Endothelial cell of umbilical vein (primary cell): ENCODE results near the gene PPIE. TPM values are rescaled to one million over a fixed set of nuclear protein-coding genes. Genes with fewer than 3 reads are reported as not detected.
"Not testable (repeated sequence)": the region's sequence is repeated elsewhere in the genome, so short reads cannot be mapped to it uniquely, and the experiment has no call there.

ENCODE experiments used
- BruUV-seq: library from RNA; stranded (reverse); fragments of 400-500 nt; replicated peaks from 2 replicates; lab custom pipeline; 2021; lab: Mats Ljungman, UMichigan
- CTCF ChIA-PET: fragments of 300-600, 350-600 bp; sonication (Branson Sonifier 250); formaldehyde crosslinking; loops from one replicate; lab custom pipeline; 2021; ENCODE audit warnings: antibody characterized with exemption, inconsistent platforms; lab: Charles Lee
- POLR2A ChIA-PET: fragments of 300-600, 350-600 bp; sonication (Branson Sonifier 250); formaldehyde crosslinking; loops from one replicate; lab custom pipeline; 2021; ENCODE audit warnings: antibody characterized with exemption, inconsistent platforms; lab: Charles Lee
- DNase-seq: peaks from one replicate; pipeline ENCODE4 v3.0.0-alpha.2; 2011; ENCODE audit warnings: low read depth, low spot score
- FAIRE-seq: peaks from 2 replicates; lab custom pipeline; 2011; peaks lifted over from hg19 to GRCh38; lab: Jason Lieb, UNC
- H2AFZ ChIP-seq: 2 replicates; pipeline ENCODE4 v1.6.0; 2012; ENCODE audit warnings: low read depth, low read length, control low read depth, inconsistent platforms
- H3K27ac ChIP-seq: 2 replicates; pipeline ENCODE4 v1.5.1; 2011; ENCODE audit warnings: low read depth, mild to moderate bottlenecking, control low read depth, low read length, moderate library complexity; ENCODE audit not compliant: insufficient read depth
- H3K27me3 ChIP-seq, 2 experiments: 2 replicates each; pipeline versions ENCODE4 v1.6.0 to v1.6.1; 2011; ENCODE audit warnings: low read length in 2 of 2, mixed read lengths in 1 of 2; ENCODE audit not compliant: control insufficient read depth in 2 of 2, insufficient read depth in 2 of 2
- H3K36me3 ChIP-seq, 2 experiments: 2 replicates in 1 of 2; 3 replicates in 1 of 2; pipeline ENCODE4 v1.5.1; 2011; ENCODE audit warnings: low read length in 2 of 2, mild to moderate bottlenecking in 1 of 2, moderate library complexity in 1 of 2; ENCODE audit not compliant: control insufficient read depth in 2 of 2, insufficient read depth in 2 of 2; ENCODE audit errors: extremely low read depth in 1 of 2
- H3K4me1 ChIP-seq: 3 replicates; pipeline ENCODE4 v1.5.1; 2011; ENCODE audit warnings: mild to moderate bottlenecking, low read length; ENCODE audit not compliant: control insufficient read depth, insufficient read depth; ENCODE audit errors: extremely low read depth
- H3K4me2 ChIP-seq: 2 replicates; pipeline ENCODE4 v1.6.1; 2011; ENCODE audit warnings: low read length, control low read depth, mixed read lengths; ENCODE audit not compliant: insufficient read depth
- H3K4me3 ChIP-seq, 3 experiments: fragments of 200-600 bp in 1 of 3; sonication (generic), shearing (Covaris generic) in 1 of 3; replicated peaks in 1 of 3; 2 replicates each; pipeline ENCODE4 v1.5.1; 2011 to 2016; ENCODE audit warnings: control low read depth in 3 of 3, low read length in 3 of 3, mild to moderate bottlenecking in 2 of 3, inconsistent platforms in 1 of 3, low read depth in 1 of 3, moderate library complexity in 1 of 3; ENCODE audit not compliant: insufficient read depth in 1 of 3
- H3K79me2 ChIP-seq: 2 replicates; pipeline ENCODE4 v1.6.0; 2012; ENCODE audit warnings: low read length, inconsistent platforms; ENCODE audit not compliant: control insufficient read depth, insufficient read depth
- H3K9ac ChIP-seq: replicated peaks from 2 replicates; pipeline ENCODE3; 2011; ENCODE audit warnings: low read length, control low read depth; ENCODE audit not compliant: insufficient read depth; ENCODE audit errors: extremely low read depth
- H3K9me1 ChIP-seq: replicated peaks from 3 replicates; pipeline ENCODE4 v1.6.0; 2011; ENCODE audit warnings: mild to moderate bottlenecking, low read length; ENCODE audit not compliant: control insufficient read depth, insufficient read depth; ENCODE audit errors: extremely low read depth
- H3K9me3 ChIP-seq: replicated peaks from 2 replicates; pipeline ENCODE4 v1.5.1; 2012; ENCODE audit warnings: low read length, inconsistent platforms; ENCODE audit not compliant: control insufficient read depth, insufficient read depth
- H4K20me1 ChIP-seq: replicated peaks from 2 replicates; pipeline ENCODE3; 2011; ENCODE audit warnings: mild to moderate bottlenecking, low read length; ENCODE audit not compliant: control insufficient read depth, insufficient read depth; ENCODE audit errors: extremely low read depth
- dilution Hi-C: fragments of 300-500 bp; cut with MboI; formaldehyde crosslinking; loops from one replicate; pipeline ENCODE4 v1.15.0; 2019; ENCODE audit warnings: low sequenced_read_pairs; ENCODE audit not compliant: extremely low pct_ligation_motif_present
- intact Hi-C: fragments of 100-400 bp; cut with micrococcal nuclease; formaldehyde crosslinking; loops from one replicate; pipeline ENCODE4 v1.10.0; 2022
- polyA plus RNA-seq, 4 experiments: library from polyadenylated mRNA; depleted of rRNA in 3 of 4; stranded (reverse) in 3 of 4; unstranded in 1 of 4; fragments of >200 nt; gene quantifications; 2 replicates each; pipeline versions ENCODE4 v1.2.1 to v1.2.3, GENCODE V29; 2011 to 2012; ENCODE audit warnings: missing spikeins in 1 of 4
- total RNA-seq: library from RNA; stranded (reverse); gene quantifications from 2 replicates; pipeline ENCODE4 v1.2.3, GENCODE V29; 2021

Gene PPIE
- total and polyA plus RNA-seq, 2 donors (not counting 3 experiments of a cell fraction or from before 2014, with no cell fraction given) = 44.4 to 74.9 TPM

- CTCF ChIA-PET, H3K79me2 ChIP-seq, H3K27ac ChIP-seq, BruUV-seq, DNase-seq, H3K4me1 ChIP-seq, dilution Hi-C loops, H3K27me3 ChIP-seq, H3K9me1 ChIP-seq, H3K9me3 ChIP-seq, H4K20me1 ChIP-seq, FAIRE-seq, POLR2A ChIA-PET, H3K9ac ChIP-seq, intact Hi-C loops, H3K36me3 ChIP-seq: not testable (repeated sequence)
- peak within 1 kb of the TSS; percentile 82 for H2AFZ ChIP-seq
- H3K4me3 ChIP-seq = peak within 1 kb of the TSS in 2 of 3 experiments; percentile 21 to 36
- H3K4me2 ChIP-seq = peak within 1 kb of the TSS; percentile 47
These were observed 32.4 kb downstream of the PPIE start, which contains the start of gene OXCT2 for GRCh38 chr1:39771022-39771532. Gene OXCT2 (minus strand): TSS chr1:39771348. CDS start chr1:39771255, 93 bp downstream.

- H4K20me1 ChIP-seq, H3K4me1 ChIP-seq, H3K27me3 ChIP-seq, dilution Hi-C loops, H3K9me1 ChIP-seq, H3K9ac ChIP-seq, H3K36me3 ChIP-seq, DNase-seq, H3K79me2 ChIP-seq, BruUV-seq, POLR2A ChIA-PET, H2AFZ ChIP-seq, intact Hi-C loops, H3K27ac ChIP-seq, H3K4me3 ChIP-seq, FAIRE-seq, H3K9me3 ChIP-seq, H3K4me2 ChIP-seq, CTCF ChIA-PET: not testable (repeated sequence)
These were observed 34.8 kb downstream of the PPIE start for GRCh38 chr1:39773369-39773979.

- DNase-seq, POLR2A ChIA-PET, H3K9me3 ChIP-seq, H3K4me2 ChIP-seq, H3K36me3 ChIP-seq, H3K79me2 ChIP-seq, H3K4me1 ChIP-seq, dilution Hi-C loops, H3K4me3 ChIP-seq, H3K27me3 ChIP-seq, H4K20me1 ChIP-seq, H2AFZ ChIP-seq, H3K9ac ChIP-seq, intact Hi-C loops, CTCF ChIA-PET, H3K9me1 ChIP-seq, BruUV-seq, H3K27ac ChIP-seq, FAIRE-seq: not testable (repeated sequence)
These were observed 36.5 kb downstream of the PPIE start for GRCh38 chr1:39775141-39775540.

- H3K9me1 ChIP-seq, CTCF ChIA-PET, POLR2A ChIA-PET, H3K4me2 ChIP-seq, dilution Hi-C loops, DNase-seq, FAIRE-seq, BruUV-seq, H3K4me3 ChIP-seq, H3K36me3 ChIP-seq, H3K27me3 ChIP-seq, H3K79me2 ChIP-seq, H3K9me3 ChIP-seq, H3K4me1 ChIP-seq, H2AFZ ChIP-seq, H3K9ac ChIP-seq, intact Hi-C loops, H4K20me1 ChIP-seq, H3K27ac ChIP-seq: not testable (repeated sequence)
These were observed 37.2 kb downstream of the PPIE start for GRCh38 chr1:39775676-39776399.
